ENCODE results near the gene ETNK1.
"Not testable (repeated sequence)": the region's sequence is repeated elsewhere in the genome, so short reads cannot be mapped to it uniquely, and the experiment has no call there.

ETNK1 gene

DNA sequence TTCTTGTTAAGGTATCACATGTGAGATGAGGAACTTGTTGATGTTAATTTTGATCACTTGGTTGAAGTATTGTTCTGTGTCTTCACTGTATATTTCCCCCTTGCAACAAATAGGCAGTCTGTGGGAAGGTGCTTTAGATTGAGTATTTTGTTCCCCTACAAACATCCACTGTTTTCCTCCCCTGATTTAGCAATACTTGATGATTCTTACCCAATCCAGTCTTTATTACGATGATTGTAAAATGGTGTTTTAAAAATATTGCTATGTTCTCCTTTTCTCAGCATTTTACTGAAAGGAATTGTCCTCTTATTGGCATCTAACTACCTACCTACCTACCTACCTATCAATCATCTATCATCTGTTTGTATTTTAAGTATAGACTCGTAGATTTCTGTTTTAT is 66.3 kb downstream of the ETNK1 start:
- no peak for DNase-seq

DNA sequence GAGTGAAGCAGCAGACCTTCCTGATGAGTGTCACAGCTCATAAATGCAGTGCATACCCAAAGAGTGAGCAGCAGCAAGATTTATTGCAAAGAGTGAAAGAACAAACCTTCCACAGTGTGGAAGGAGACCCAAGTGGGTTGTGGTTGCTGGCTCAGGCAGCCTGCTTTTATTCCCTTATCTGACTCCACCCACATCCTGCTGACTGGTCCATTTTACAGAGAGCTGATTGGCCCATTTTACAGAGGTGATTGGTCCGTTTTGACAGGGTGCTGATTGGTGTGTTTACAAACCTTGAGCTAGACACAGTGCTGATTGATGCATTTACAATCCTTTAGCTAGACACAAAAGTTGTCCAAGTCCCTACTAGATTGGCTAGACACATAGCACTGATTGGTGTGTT is 67.5 kb downstream of the ETNK1 start:
- not testable (repeated sequence) for DNase-seq

DNA sequence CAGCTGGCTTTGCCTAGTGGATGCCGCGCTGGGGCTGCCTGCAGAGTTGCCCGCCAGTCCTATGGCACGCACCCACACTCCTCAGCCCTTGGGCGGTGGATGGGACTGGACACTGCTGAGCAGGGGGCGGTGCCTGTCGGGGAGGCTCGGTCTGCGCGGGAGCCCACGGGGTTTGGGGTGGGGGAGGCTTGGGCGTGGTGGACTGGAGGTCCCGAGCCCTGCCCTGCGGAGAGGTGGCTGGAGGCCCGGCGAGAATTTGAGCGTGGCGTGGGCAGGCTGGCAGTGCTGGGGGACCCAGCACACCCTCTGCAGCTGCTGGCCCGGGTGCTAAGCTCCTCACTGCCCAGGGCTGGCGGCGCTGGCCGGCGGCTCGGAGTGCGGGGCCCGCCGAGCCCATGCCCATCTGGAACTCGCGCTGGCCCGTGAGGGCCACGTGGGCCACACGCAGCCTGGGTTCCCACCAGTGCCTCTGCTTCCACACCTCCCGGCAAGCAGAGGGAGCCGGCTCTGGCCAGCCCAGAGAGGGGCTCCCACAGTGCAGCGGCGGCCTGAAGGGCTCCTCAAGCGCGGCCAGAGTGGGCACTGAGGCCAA is 68.1 kb downstream of the ETNK1 start:
- DNase-seq = no peak

- no peak for DNase-seq
Observed at GRCh38 chr12:22698576-22698975, 73.6 kb downstream of the ETNK1 start.

GRCh38 chr12:22699705-22700104 is 74.7 kb downstream of the ETNK1 start:
- not testable (repeated sequence) for DNase-seq

- DNase-seq = no peak
Observed at GRCh38 chr12:22700106-22700505, 75.1 kb downstream of the ETNK1 start.

- DNase-seq = not testable (repeated sequence)
Observed at GRCh38 chr12:22701216-22701809, 76.3 kb downstream of the ETNK1 start.

GRCh38 chr12:22702690-22703089 is 77.7 kb downstream of the ETNK1 start:
- no peak for DNase-seq

DNA sequence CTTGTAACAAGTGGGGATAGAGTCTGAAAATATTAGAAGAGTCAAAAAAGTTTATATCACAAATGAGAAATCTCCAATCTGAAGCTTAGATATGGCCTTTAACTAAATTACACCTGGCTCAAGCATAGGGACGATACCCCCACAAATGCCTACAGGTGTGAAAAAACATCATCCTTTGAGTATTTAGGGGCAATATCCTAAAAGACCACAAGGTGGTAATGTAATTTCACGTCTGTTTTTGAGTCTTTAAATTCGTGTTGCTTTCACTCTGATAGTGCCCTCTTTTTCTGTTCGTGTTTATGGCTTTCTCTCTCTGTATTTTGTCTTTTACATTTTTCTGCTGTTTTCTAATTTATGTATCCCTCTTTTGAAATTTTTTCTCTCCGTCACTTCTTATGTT is 84.3 kb downstream of the ETNK1 start:
- DNase-seq = no peak

DNA sequence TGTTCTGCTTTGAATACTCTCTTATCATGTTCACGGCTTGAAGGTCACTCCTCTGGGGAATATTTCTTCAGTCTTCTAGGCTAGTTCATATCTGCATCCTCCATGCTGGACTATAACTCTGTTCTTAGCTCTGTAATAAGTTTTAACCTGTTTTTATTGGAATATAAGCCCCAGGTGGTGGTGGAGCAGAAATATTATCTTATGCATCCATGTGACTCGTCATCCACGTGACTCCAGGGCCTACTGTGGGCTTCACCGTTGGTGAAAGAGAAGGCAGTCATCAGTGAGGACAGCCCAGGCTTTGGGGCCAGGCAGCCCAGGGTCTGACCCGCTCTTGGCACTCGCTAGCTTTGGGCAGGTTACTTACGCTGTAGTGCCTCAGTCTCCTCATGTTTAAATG is 87.1 kb downstream of the ETNK1 start:
- DNase-seq = no peak

DNA sequence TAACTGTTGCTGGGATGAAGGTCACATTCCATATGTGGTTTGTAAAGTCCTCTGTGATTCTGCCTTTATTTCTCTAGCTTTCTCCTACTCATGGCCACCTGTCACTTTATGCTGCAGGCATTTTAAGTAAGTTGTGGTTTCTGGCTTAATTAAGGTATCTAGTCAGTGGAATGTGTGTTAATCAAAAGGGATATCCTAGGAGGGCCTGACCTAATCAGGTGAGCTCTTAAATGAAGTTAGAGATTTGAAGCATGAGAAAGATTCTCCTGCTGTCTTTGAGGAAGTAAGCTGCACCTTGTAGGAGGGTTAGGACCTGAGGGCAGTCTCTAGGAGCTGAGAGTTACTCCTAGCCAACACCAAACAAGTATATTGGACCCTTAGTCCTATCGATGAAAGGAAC is 90.3 kb downstream of the ETNK1 start:
- DNase-seq = no peak

DNA sequence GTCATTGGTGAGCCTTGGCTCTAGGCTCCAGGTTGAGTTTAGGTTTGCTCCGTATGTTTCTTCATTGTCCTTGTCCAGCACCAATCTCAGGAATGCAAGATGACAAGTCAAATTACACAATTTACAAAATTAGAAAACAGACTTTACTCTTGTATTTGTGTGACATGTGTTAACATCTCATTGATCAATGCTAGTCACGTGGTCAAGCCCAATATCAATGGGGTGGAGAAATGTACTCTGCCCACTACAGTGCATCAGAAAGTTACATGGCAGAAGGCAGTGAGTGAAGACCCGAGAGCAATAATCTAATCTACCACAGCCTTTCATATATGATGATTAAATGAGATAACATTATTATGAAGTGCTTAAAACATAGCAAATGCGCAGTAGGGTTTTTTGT is 94.8 kb downstream of the ETNK1 start:
- no peak for DNase-seq

- DNase-seq = no peak
Observed at GRCh38 chr12:22722081-22722480, 97.1 kb downstream of the ETNK1 start.

- no peak for DNase-seq
Observed at GRCh38 chr12:22722779-22723178, 97.8 kb downstream of the ETNK1 start.

- DNase-seq = no peak
Observed at GRCh38 chr12:22728987-22729386, 104.0 kb downstream of the ETNK1 start.

DNA sequence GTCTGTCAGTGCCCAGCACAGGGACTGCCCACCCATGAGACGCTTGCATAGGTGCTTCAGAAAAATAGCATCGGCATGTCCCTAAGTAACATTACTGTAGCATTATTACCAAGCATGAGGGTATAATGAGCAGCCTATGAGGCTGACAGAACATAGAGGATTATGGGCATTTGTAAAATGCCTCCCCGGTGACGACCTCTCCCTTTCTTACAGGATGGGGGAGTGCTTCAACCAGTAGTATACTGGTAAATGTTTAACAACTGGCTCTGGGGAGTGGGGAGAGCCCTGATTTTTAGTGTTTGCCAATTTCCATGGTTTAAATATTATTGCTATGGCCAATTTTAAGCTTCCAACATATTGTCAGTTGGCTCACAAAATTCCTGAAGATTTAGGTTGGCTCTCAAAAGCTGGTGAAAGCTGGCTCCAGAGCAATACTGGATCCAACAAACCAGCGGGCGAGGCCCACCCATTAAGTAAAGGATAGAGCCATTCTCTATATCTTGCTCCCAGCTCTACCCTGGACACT is 104.5 kb downstream of the ETNK1 start:
- DNase-seq = no peak

DNA sequence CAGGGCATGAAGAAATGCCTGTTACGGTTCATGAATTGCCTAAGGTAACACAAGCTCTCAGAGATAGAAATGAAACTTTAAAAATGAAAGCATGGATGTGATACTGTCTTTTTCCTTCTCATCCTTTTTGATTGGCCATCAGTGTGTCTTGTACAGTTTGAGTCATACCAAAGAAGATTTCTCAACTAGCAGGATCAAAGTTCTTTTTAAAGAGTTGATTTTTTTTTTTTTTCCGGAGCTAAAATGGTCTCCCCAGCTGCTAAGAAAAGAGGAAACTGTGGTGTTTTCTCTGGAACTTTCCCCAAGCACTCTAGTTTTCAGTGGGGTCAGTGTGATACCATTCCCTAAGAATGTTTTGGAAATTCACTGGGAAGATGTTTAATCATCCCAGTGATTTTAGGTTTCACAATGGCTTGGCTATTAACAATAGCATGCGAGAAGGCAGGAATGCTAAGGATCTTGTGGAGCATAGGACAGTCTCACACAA is 105.0 kb downstream of the ETNK1 start:
- DNase-seq = no peak

- no peak for DNase-seq
Observed at GRCh38 chr12:22731236-22731635, 106.3 kb downstream of the ETNK1 start.

GRCh38 chr12:22733756-22734155 is 108.8 kb downstream of the ETNK1 start:
- DNase-seq = no peak

DNA sequence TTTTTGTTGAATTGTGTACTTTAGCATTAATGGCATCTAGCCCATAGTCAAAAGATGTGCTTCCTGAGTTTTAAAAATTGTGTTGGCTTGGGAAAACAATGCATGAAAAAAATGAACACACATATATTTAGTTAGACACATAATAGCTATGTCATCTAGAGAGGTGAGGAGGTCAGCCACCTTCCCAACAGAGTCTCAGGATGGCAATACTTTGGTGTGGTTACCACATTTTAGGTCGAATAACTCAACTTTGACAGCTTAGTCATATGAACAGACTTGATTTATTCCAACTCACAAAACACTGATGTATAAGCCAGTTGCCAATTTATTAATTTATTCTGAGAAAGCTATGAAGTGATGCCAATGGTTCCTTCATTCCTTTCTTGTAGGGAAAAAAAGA is 114.0 kb downstream of the ETNK1 start:
- no peak for DNase-seq

Data from activated naive CD4-positive, alpha-beta T cell treated with Interleukin-2 at 50 U/mL for 16 hours (primary cell).